ENCODE data around the gene ARHGAP6.
A peak's percentile ranks its signal among the peaks of the same experiment; 100 is the strongest.
"Not testable (repeated sequence)": the region's sequence is repeated elsewhere in the genome, so short reads cannot be mapped to it uniquely, and the experiment has no call there.

ARHGAP6 gene

GRCh38 chrX:11535156-11535919 is 130.4 kb downstream of the ARHGAP6 start:
- peaks cover 63% of the 10 kb centered on the region for H3K27me3 ChIP-seq

GRCh38 chrX:11533199-11533651 is 132.5 kb downstream of the ARHGAP6 start:
- H3K9ac ChIP-seq, result no peak overlapping the region
- no peaks in the 10 kb centered on the region for H3K9me3 ChIP-seq
- peaks cover 64% of the 10 kb centered on the region for H3K27me3 ChIP-seq
- H3K36me3 ChIP-seq, result no peaks in the 10 kb centered on the region
- no peak overlapping the region for H3K4me2 ChIP-seq
- TF ChIP-seq Cebpa-rat (IDR thresholded peaks at IDR 0.05), result peak; percentile 47; the same call in 1 of the 2 replicates
- no peak overlapping the region for H3K4me3 ChIP-seq
- H4K20me1 ChIP-seq, result peaks cover 5% of the 10 kb centered on the region; the same call in 1 of the 2 replicates
- H3K27ac ChIP-seq, result no peak overlapping the region
- H3K4me1 ChIP-seq, result no peaks in the 10 kb centered on the region

More at GRCh38 chrX:11535156-11535919, 130.4 kb downstream of the ARHGAP6 start:
- Histone ChIP-seq H3K4me3 (no peak overlapping the region), H3K27ac (no peak overlapping the region), H3K4me1 (peaks cover 2% of the 10 kb centered on the region; the same call in 1 of the 2 replicates), H4K20me1 (no peaks in the 10 kb centered on the region), H3K9ac (no peak overlapping the region), H3K4me2 (no peak overlapping the region), H3K36me3 (no peaks in the 10 kb centered on the region), H3K9me3 (no peaks in the 10 kb centered on the region)
- TF ChIP-seq Cebpa-rat (IDR thresholded peaks at IDR 0.05), result no peak

GRCh38 chrX:11532291-11533078 is 133.2 kb downstream of the ARHGAP6 start:
- TF ChIP-seq Cebpa-rat (IDR thresholded peaks at IDR 0.05), result no peak
- Histone ChIP-seq H4K20me1 (peaks cover 5% of the 10 kb centered on the region; the same call in 1 of the 2 replicates), H3K4me1 (no peaks in the 10 kb centered on the region), H3K27ac (no peak overlapping the region), H3K9me3 (no peaks in the 10 kb centered on the region), H3K4me2 (no peak overlapping the region), H3K36me3 (no peaks in the 10 kb centered on the region), H3K4me3 (no peak overlapping the region), H3K9ac (no peak overlapping the region), H3K27me3 (peaks cover 66% of the 10 kb centered on the region)

- H3K36me3 ChIP-seq, result no peaks in the 10 kb centered on the region
- no peak overlapping the region for H3K27ac ChIP-seq
- no peak overlapping the region for H3K4me3 ChIP-seq
- no peak for TF ChIP-seq Cebpa-rat (IDR thresholded peaks at IDR 0.05)
- H4K20me1 ChIP-seq, result peaks cover 5% of the 10 kb centered on the region; the same call in 1 of the 2 replicates
- no peak overlapping the region for H3K9ac ChIP-seq
- H3K27me3 ChIP-seq, result peaks cover 62% of the 10 kb centered on the region
- H3K4me2 ChIP-seq, result no peak overlapping the region
- no peaks in the 10 kb centered on the region for H3K4me1 ChIP-seq
- no peaks in the 10 kb centered on the region for H3K9me3 ChIP-seq
These were observed 134.5 kb downstream of the ARHGAP6 start for GRCh38 chrX:11531226-11531625.

- no peak overlapping the region for H3K4me2 ChIP-seq
- H3K27me3 ChIP-seq, result peaks cover 62% of the 10 kb centered on the region
- H3K36me3 ChIP-seq, result no peaks in the 10 kb centered on the region
- no peaks in the 10 kb centered on the region for H3K9me3 ChIP-seq
- H3K4me3 ChIP-seq, result no peak overlapping the region
- H3K4me1 ChIP-seq, result no peaks in the 10 kb centered on the region
- H3K9ac ChIP-seq, result no peak overlapping the region
- TF ChIP-seq Cebpa-rat (IDR thresholded peaks at IDR 0.05), result no peak
- H4K20me1 ChIP-seq, result peaks cover 5% of the 10 kb centered on the region; the same call in 1 of the 2 replicates
- H3K27ac ChIP-seq, result no peak overlapping the region
These were observed 135.1 kb downstream of the ARHGAP6 start for GRCh38 chrX:11530621-11531020.

- no peak overlapping the region for H3K27ac ChIP-seq
- no peak for TF ChIP-seq Cebpa-rat (IDR thresholded peaks at IDR 0.05)
- peaks cover 71% of the 10 kb centered on the region for H3K27me3 ChIP-seq
- H3K4me2 ChIP-seq, result peak overlapping the region; percentile 3; the same call in 1 of the 2 replicates
- H4K20me1 ChIP-seq, result peaks cover 5% of the 10 kb centered on the region; the same call in 1 of the 2 replicates
- H3K36me3 ChIP-seq, result no peaks in the 10 kb centered on the region
- H3K4me3 ChIP-seq, result no peak overlapping the region
- no peaks in the 10 kb centered on the region for H3K9me3 ChIP-seq
- no peak overlapping the region for H3K9ac ChIP-seq
- H3K4me1 ChIP-seq, result no peaks in the 10 kb centered on the region
These were observed 137.1 kb downstream of the ARHGAP6 start for GRCh38 chrX:11528623-11529022.

GRCh38 chrX:11525685-11526084 is 140.0 kb downstream of the ARHGAP6 start:
- no peak for TF ChIP-seq Cebpa-rat (IDR thresholded peaks at IDR 0.05)
- Histone ChIP-seq H3K9ac (no peak overlapping the region), H3K36me3 (no peaks in the 10 kb centered on the region), H3K4me2 (no peak overlapping the region), H3K9me3 (no peaks in the 10 kb centered on the region), H3K27me3 (peaks cover 66% of the 10 kb centered on the region), H3K27ac (no peak overlapping the region), H3K4me1 (no peaks in the 10 kb centered on the region), H4K20me1 (peaks cover 5% of the 10 kb centered on the region; the same call in 1 of the 2 replicates), H3K4me3 (no peak overlapping the region)

GRCh38 chrX:11519234-11519633 is 146.5 kb downstream of the ARHGAP6 start:
- not testable (repeated sequence) for H4K20me1 ChIP-seq, H3K4me3 ChIP-seq, H3K9me3 ChIP-seq, H3K4me1 ChIP-seq, H3K9ac ChIP-seq, H3K4me2 ChIP-seq, H3K36me3 ChIP-seq, H3K27ac ChIP-seq
- H3K27me3 ChIP-seq, result peaks cover 33% of the 10 kb centered on the region

- Histone ChIP-seq H3K9ac (no peak overlapping the region), H4K20me1 (no peaks in the 10 kb centered on the region), H3K36me3 (no peaks in the 10 kb centered on the region), H3K9me3 (no peaks in the 10 kb centered on the region; the same call in 1 of the 2 replicates), H3K4me3 (no peak overlapping the region), H3K4me1 (no peaks in the 10 kb centered on the region), H3K4me2 (no peak overlapping the region), H3K27ac (no peak overlapping the region), H3K27me3 (peaks cover 75% of the 10 kb centered on the region)
- TF ChIP-seq Cebpa-rat (IDR thresholded peaks at IDR 0.05), result no peak
These were observed 155.9 kb downstream of the ARHGAP6 start for GRCh38 chrX:11509786-11510185.

GRCh38 chrX:11504234-11504633 is 161.5 kb downstream of the ARHGAP6 start:
- H3K27ac ChIP-seq, result no peak overlapping the region
- peaks cover 57% of the 10 kb centered on the region for H3K27me3 ChIP-seq
- no peaks in the 10 kb centered on the region for H3K4me1 ChIP-seq
- no peak overlapping the region for H3K4me3 ChIP-seq
- H3K36me3 ChIP-seq, result no peaks in the 10 kb centered on the region
- no peak overlapping the region for H3K9ac ChIP-seq
- no peak overlapping the region for H3K4me2 ChIP-seq
- no peak for TF ChIP-seq Cebpa-rat (IDR thresholded peaks at IDR 0.05)
- no peaks in the 10 kb centered on the region for H4K20me1 ChIP-seq
- H3K9me3 ChIP-seq, result no peaks in the 10 kb centered on the region

Measured in BLaER1 (cell line).